ENCODE data around the gene RTL5. TPM values are rescaled to one million over a fixed set of nuclear protein-coding genes. Genes with fewer than 3 reads are reported as not detected.

Gene RTL5
- total RNA-seq, 1 experiment from 2014 or later: 2.5 TPM

DNA sequence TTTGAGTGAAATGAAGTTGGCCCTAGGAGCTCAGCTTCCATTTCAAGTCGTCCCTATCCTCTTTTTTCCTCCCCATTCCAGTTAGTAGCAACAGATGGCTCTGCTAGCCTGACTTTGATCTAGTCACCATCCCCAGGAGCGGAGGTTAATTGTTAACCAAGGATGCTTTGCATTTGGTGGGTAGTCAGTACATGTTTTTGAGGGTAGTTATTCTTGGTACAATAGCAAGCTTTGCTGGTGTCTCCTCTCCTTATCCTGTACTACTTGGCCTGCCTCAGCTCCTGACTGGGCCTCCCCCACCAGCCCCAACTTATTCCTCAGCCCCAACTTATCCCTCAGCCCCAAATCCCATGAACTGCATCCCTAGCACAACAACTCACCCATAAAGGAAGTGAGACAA lies 14.8 kb upstream of the RTL5 start:
- no TSS peak for BruUV-seq (replicated peaks)
- H3K9me3 ChIP-seq (ENCODE audit: control insufficient read depth in 1 of 2, insufficient read depth in 1 of 2, low read depth in 1 of 2, low read length in 2 of 2): no peaks in the 10 kb centered on the region
- no peaks in the 10 kb centered on the region for H3K36me3 ChIP-seq (ENCODE audit: control insufficient read depth in 1 of 2, insufficient read depth in 2 of 2, low read length in 2 of 2)
- intact Hi-C loops (cut with micrococcal nuclease): no loop called here
- no peak for ATAC-seq
- H3K4me3 ChIP-seq (replicated peaks in 1 of 2; ENCODE audit: low read depth in 1 of 2, low read length in 2 of 2): no peak overlapping the region
- CTCF ChIA-PET: no interaction called here
- TF ChIP-seq POLR2A (IDR thresholded peaks at IDR 0.05; ENCODE audit: borderline replicate concordance, extremely low read depth, insufficient read depth, insufficient read length): no peak
- no peak for TF ChIP-seq EGR1 (IDR thresholded peaks at IDR 0.05; ENCODE audit: low read depth)
- TF ChIP-seq CBX3 (IDR thresholded peaks at IDR 0.05; ENCODE audit: low read depth): no peak
- no peak for TF ChIP-seq JUND (IDR thresholded peaks at IDR 0.05)
- no peak for TF ChIP-seq EZH2 (IDR thresholded peaks at IDR 0.05)
- no peak for TF ChIP-seq SP1 (IDR thresholded peaks at IDR 0.05; ENCODE audit: low read depth)
- TF ChIP-seq TCF7L2 (IDR thresholded peaks at IDR 0.05; ENCODE audit: borderline replicate concordance, extremely low read depth, insufficient read depth, insufficient read length): no peak
- TF ChIP-seq, protein P1, sequence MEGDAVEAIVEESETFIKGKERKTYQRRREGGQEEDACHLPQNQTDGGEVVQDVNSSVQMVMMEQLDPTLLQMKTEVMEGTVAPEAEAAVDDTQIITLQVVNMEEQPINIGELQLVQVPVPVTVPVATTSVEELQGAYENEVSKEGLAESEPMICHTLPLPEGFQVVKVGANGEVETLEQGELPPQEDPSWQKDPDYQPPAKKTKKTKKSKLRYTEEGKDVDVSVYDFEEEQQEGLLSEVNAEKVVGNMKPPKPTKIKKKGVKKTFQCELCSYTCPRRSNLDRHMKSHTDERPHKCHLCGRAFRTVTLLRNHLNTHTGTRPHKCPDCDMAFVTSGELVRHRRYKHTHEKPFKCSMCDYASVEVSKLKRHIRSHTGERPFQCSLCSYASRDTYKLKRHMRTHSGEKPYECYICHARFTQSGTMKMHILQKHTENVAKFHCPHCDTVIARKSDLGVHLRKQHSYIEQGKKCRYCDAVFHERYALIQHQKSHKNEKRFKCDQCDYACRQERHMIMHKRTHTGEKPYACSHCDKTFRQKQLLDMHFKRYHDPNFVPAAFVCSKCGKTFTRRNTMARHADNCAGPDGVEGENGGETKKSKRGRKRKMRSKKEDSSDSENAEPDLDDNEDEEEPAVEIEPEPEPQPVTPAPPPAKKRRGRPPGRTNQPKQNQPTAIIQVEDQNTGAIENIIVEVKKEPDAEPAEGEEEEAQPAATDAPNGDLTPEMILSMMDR (IDR thresholded peaks at IDR 0.05 in 2 of 3, conservative IDR thresholded peaks at IDR 0.05 in 1 of 3; ENCODE audit: borderline replicate concordance in 1 of 3, insufficient read depth in 1 of 3, low read depth in 2 of 3, low read length in 2 of 3): no peak
- TF ChIP-seq, protein P2, sequence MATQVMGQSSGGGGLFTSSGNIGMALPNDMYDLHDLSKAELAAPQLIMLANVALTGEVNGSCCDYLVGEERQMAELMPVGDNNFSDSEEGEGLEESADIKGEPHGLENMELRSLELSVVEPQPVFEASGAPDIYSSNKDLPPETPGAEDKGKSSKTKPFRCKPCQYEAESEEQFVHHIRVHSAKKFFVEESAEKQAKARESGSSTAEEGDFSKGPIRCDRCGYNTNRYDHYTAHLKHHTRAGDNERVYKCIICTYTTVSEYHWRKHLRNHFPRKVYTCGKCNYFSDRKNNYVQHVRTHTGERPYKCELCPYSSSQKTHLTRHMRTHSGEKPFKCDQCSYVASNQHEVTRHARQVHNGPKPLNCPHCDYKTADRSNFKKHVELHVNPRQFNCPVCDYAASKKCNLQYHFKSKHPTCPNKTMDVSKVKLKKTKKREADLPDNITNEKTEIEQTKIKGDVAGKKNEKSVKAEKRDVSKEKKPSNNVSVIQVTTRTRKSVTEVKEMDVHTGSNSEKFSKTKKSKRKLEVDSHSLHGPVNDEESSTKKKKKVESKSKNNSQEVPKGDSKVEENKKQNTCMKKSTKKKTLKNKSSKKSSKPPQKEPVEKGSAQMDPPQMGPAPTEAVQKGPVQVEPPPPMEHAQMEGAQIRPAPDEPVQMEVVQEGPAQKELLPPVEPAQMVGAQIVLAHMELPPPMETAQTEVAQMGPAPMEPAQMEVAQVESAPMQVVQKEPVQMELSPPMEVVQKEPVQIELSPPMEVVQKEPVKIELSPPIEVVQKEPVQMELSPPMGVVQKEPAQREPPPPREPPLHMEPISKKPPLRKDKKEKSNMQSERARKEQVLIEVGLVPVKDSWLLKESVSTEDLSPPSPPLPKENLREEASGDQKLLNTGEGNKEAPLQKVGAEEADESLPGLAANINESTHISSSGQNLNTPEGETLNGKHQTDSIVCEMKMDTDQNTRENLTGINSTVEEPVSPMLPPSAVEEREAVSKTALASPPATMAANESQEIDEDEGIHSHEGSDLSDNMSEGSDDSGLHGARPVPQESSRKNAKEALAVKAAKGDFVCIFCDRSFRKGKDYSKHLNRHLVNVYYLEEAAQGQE (IDR thresholded peaks at IDR 0.05; ENCODE audit: low read depth): no peak
- no peak for TF ChIP-seq ELF1 (IDR thresholded peaks at IDR 0.05; ENCODE audit: borderline replicate concordance, low read depth)
- no peak for TF ChIP-seq FOSL1 (IDR thresholded peaks at IDR 0.05; ENCODE audit: low read depth)
- TF ChIP-seq CEBPB (IDR thresholded peaks at IDR 0.05; ENCODE audit: low read depth): no peak
- H3K79me2 ChIP-seq (ENCODE audit: insufficient read depth, low read length): no peaks in the 10 kb centered on the region
- no peaks in the 10 kb centered on the region for H3K4me1 ChIP-seq (ENCODE audit: control insufficient read depth in 1 of 2, insufficient read depth in 2 of 2, low read length in 2 of 2)
- no peaks in the 10 kb centered on the region for H3K27me3 ChIP-seq (ENCODE audit: insufficient read depth, low read length)
- H3K9me2 ChIP-seq (ENCODE audit: insufficient read depth): no peaks in the 10 kb centered on the region
- H2AFZ ChIP-seq (ENCODE audit: low read depth, low read length, poor library complexity, severe bottlenecking): no peak overlapping the region
- no peak overlapping the region for H3K9ac ChIP-seq (ENCODE audit: low read length)
- POLR2A ChIA-PET: no interaction called here
- RAD21 ChIA-PET (ENCODE audit: low non-redundant PET in 1 of 2, low total read pairs in 2 of 2, uncharacterized antibody in 2 of 2, unreplicated experiment in 2 of 2): no interaction called here
- no peak overlapping the region for H3K4me2 ChIP-seq (ENCODE audit: low read length)
- no peak for DNase-seq (ENCODE audit: low read depth, low spot score)
- H4K20me1 ChIP-seq (ENCODE audit: insufficient read depth): no peaks in the 10 kb centered on the region
- H3K27ac ChIP-seq (ENCODE audit: low read depth, low read length): no peak overlapping the region

Measured in HCT116 (cell line).